ENCODE measurements around the gene ASAP2. TPM values are rescaled to one million over a fixed set of nuclear protein-coding genes. Genes with fewer than 3 reads are reported as not detected.

ASAP2 gene
- polyA plus RNA-seq, 3 donors: 0.08 to 1.1 (median 0.20) TPM

DNA sequence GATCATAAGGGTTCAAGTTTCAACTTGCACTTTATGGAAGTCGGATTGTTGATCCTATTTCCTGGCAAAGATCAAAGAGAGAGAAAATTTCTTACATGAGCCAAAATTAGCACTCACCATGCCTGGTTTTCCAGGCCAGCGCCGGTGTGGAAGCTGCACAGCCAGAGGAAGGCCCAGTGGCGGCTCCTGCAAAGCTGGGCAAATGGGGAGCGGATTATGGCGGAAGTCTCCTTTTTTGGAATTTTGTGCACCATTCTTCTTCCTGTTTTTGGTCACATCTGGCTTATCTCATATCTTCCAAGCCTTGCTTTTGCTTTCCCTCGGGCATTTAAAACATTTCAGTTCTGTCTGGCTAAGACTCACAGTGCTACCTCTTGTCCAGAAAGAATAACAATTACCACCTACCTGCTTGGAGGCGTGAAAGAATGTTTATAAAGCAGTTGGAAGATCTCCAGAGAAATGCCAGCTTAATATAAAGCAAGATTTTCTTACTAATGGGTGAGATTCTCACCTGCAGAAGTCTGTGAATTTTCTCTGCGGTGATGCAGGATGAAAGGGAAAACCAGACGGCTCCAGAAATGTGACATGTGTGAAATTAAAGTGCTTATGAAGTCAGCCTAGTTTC lies 94.3 kb downstream of the ASAP2 start:
- Histone ChIP-seq H3K27ac (ENCODE audit: low read depth in 1 of 2, low read length in 2 of 2) (no peak overlapping the region), H2AFZ (ENCODE audit: insufficient read depth, low read depth, low read length, poor library complexity, severe bottlenecking) (no peak overlapping the region), H3K9ac (ENCODE audit: insufficient read depth, low read length, poor library complexity, severe bottlenecking) (no peak overlapping the region), H3K4me3 (replicated peaks in 1 of 3; ENCODE audit: low read depth in 2 of 3, low read length in 3 of 3) (no peak overlapping the region), H3K36me3 (replicated peaks in 1 of 2; ENCODE audit: control insufficient read depth in 1 of 2, insufficient read depth in 2 of 2, low read length in 2 of 2) (no peaks in the 10 kb centered on the region), H4K20me1 (ENCODE audit: insufficient read depth, low read length) (no peaks in the 10 kb centered on the region), H3K4me2 (replicated peaks; ENCODE audit: extremely low read depth, low read length, poor library complexity, severe bottlenecking) (no peak overlapping the region), H3K79me2 (ENCODE audit: insufficient read depth, low read length) (no peaks in the 10 kb centered on the region), H3K4me1 (ENCODE audit: control insufficient read depth in 1 of 2, insufficient read depth in 2 of 2, low read length in 2 of 2) (no peaks in the 10 kb centered on the region), H3K27me3 (ENCODE audit: control insufficient read depth in 2 of 2, insufficient read depth in 2 of 2, low read length in 2 of 2) (no peaks in the 10 kb centered on the region), H3K9me3 (replicated peaks in 1 of 2; ENCODE audit: control insufficient read depth in 1 of 2, insufficient read depth in 1 of 2, low read length in 2 of 2) (no peaks in the 10 kb centered on the region)
- Mint-ChIP-seq H3K36me3 (no peaks in the 10 kb centered on the region), H3K9me3 (no peaks in the 10 kb centered on the region), H3K27me3 (ENCODE audit: low read depth in 3 of 3) (peaks cover 0 to 2% (median 0%) of the 10 kb centered on the region in 3 donors), H3K4me3 (no peak overlapping the region), H3K27ac (no peak overlapping the region), H3K4me1 (no peaks in the 10 kb centered on the region)
- DNase-seq: no peak
- intact Hi-C loops (cut with micrococcal nuclease): no loop called here
- TF ChIP-seq, protein P1, sequence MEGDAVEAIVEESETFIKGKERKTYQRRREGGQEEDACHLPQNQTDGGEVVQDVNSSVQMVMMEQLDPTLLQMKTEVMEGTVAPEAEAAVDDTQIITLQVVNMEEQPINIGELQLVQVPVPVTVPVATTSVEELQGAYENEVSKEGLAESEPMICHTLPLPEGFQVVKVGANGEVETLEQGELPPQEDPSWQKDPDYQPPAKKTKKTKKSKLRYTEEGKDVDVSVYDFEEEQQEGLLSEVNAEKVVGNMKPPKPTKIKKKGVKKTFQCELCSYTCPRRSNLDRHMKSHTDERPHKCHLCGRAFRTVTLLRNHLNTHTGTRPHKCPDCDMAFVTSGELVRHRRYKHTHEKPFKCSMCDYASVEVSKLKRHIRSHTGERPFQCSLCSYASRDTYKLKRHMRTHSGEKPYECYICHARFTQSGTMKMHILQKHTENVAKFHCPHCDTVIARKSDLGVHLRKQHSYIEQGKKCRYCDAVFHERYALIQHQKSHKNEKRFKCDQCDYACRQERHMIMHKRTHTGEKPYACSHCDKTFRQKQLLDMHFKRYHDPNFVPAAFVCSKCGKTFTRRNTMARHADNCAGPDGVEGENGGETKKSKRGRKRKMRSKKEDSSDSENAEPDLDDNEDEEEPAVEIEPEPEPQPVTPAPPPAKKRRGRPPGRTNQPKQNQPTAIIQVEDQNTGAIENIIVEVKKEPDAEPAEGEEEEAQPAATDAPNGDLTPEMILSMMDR (IDR thresholded peaks at IDR 0.05): no peak
- WGBS (ENCODE audit: insufficient coverage): 100% methylated on average over 5 of the region's 10 CpGs

DNA sequence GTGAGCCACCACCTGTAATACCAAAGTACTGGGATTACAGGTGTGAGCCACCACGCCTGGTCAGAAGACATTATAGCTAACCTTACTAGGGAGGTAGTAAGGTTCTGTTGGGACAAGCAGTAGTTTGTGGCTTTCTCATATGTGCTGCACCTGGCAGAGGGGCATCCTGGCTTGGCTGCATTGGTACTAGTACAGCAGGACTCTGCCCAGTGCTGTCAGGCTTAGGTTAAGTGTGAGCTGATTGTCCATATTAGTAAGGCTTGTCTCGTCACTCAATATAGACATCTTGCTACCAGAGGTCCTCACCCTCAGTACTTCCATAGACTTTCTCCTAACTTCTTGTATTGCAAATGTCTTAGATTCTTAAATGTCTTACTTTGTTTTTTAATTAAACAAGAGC lies 96.1 kb downstream of the ASAP2 start:
- no peaks in the 10 kb centered on the region for H3K27me3 ChIP-seq (ENCODE audit: control insufficient read depth in 2 of 2, insufficient read depth in 2 of 2, low read length in 2 of 2)
- no peaks in the 10 kb centered on the region for H3K9me3 ChIP-seq (replicated peaks in 1 of 2; ENCODE audit: control insufficient read depth in 1 of 2, insufficient read depth in 1 of 2, low read length in 2 of 2)
- H3K4me2 ChIP-seq (replicated peaks; ENCODE audit: extremely low read depth, low read length, poor library complexity, severe bottlenecking): no peak overlapping the region
- Mint-ChIP-seq H3K27me3 (ENCODE audit: low read depth in 3 of 3) (peaks cover 0 to 4% (median 0%) of the 10 kb centered on the region in 3 donors), H3K36me3 (no peaks in the 10 kb centered on the region), H3K4me3 (no peak overlapping the region), H3K4me1 (no peaks in the 10 kb centered on the region), H3K27ac (no peak overlapping the region), H3K9me3 (no peaks in the 10 kb centered on the region)
- H3K4me3 ChIP-seq (replicated peaks in 1 of 3; ENCODE audit: low read depth in 2 of 3, low read length in 3 of 3): no peak overlapping the region
- no CpG with 5 or more reads among the region's 2 CpGs for WGBS (ENCODE audit: insufficient coverage)
- H3K27ac ChIP-seq (ENCODE audit: low read depth in 1 of 2, low read length in 2 of 2): no peak overlapping the region
- intact Hi-C loops (cut with micrococcal nuclease): no loop called here
- H3K4me1 ChIP-seq (ENCODE audit: control insufficient read depth in 1 of 2, insufficient read depth in 2 of 2, low read length in 2 of 2): no peaks in the 10 kb centered on the region
- no peak overlapping the region for H2AFZ ChIP-seq (ENCODE audit: insufficient read depth, low read depth, low read length, poor library complexity, severe bottlenecking)
- no peaks in the 10 kb centered on the region for H3K79me2 ChIP-seq (ENCODE audit: insufficient read depth, low read length)
- H4K20me1 ChIP-seq (ENCODE audit: insufficient read depth, low read length): no peaks in the 10 kb centered on the region
- H3K9ac ChIP-seq (ENCODE audit: insufficient read depth, low read length, poor library complexity, severe bottlenecking): no peak overlapping the region
- H3K36me3 ChIP-seq (replicated peaks in 1 of 2; ENCODE audit: control insufficient read depth in 1 of 2, insufficient read depth in 2 of 2, low read length in 2 of 2): no peaks in the 10 kb centered on the region
- DNase-seq: no peak
- TF ChIP-seq, protein P1 (IDR thresholded peaks at IDR 0.05): no peak

Measured in CD14-positive monocyte (primary cell).